Heart right ventricle (tissue), 16 donors: ENCODE data around the gene KIF22. TPM values are rescaled to one million over a fixed set of nuclear protein-coding genes. Genes with fewer than 3 reads are reported as not detected.
"Not testable (repeated sequence)": the region's sequence is repeated elsewhere in the genome, so short reads cannot be mapped to it uniquely, and the experiment has no call there.

Experiments used
- ATAC-seq, 8 donors: fragments of 200-7000 bp; cut with Tn5 transposase; one replicate each; pipeline ENCODE4 v1.9.1; 2020; ENCODE audit warnings: mild to moderate bottlenecking in 8 of 8, moderate library complexity in 8 of 8, moderate number of reproducible peaks in 1 of 8
- DNase-seq, 2 donors: peaks; one replicate each; pipeline ENCODE4 v3.0.0-alpha.2; 2020
- H3K27ac ChIP-seq, 10 donors: fragments of 200-600 bp; sonication (generic) in 2 of 10; one replicate each; pipeline versions ENCODE4 v1.5.0 to v1.8.0; 2020 to 2022; ENCODE audit warnings: mild to moderate bottlenecking in 3 of 10
- H3K27me3 ChIP-seq, 7 donors: fragments of 200-600 bp; one replicate each; pipeline ENCODE4 v1.8.0; 2021 to 2022; ENCODE audit warnings: mild to moderate bottlenecking in 2 of 7
- H3K36me3 ChIP-seq, 9 donors: fragments of 200-600 bp; sonication (generic) in 1 of 9; one replicate each; pipeline versions ENCODE4 v1.5.0 to v1.8.0; 2020 to 2022; ENCODE audit warnings: mild to moderate bottlenecking in 2 of 9
- H3K4me1 ChIP-seq, 9 donors: fragments of 200-600 bp; sonication (generic) in 1 of 9; one replicate each; pipeline versions ENCODE4 v1.5.0 to v1.8.0; 2020 to 2022; ENCODE audit warnings: mild to moderate bottlenecking in 4 of 9
- H3K4me3 ChIP-seq, 10 donors: fragments of 200-600 bp; sonication (generic) in 2 of 10; one replicate each; pipeline versions ENCODE4 v1.5.0 to v1.8.0; 2020 to 2022; ENCODE audit warnings: mild to moderate bottlenecking in 7 of 10, moderate library complexity in 2 of 10
- H3K9me3 ChIP-seq, 11 donors: fragments of 200-600 bp in 10 of 11; sonication (generic) in 2 of 11; one replicate each; pipeline versions ENCODE4 v1.5.0 to v1.8.0; 2013 to 2022; ENCODE audit warnings: mild to moderate bottlenecking in 2 of 11, control low read depth in 1 of 11, moderate library complexity in 1 of 11
- WGBS, 2 donors: extraction: QIAGEN DNeasy Blood & Tissue Kit; methylation state at CpG; one replicate each; pipeline ENCODE4 v1.1.7; 2013; ENCODE audit warnings: inconsistent platforms in 1 of 2; 5-methylcytosine and 5-hydroxymethylcytosine counted together
- intact Hi-C, 10 donors: fragments of 100-400 bp; cut with DNase I; formaldehyde crosslinking; loops; one replicate each; pipeline versions ENCODE4 v1.11.1 to v1.14.2; 2022
- polyA plus RNA-seq, 2 donors: library from polyadenylated mRNA; stranded (reverse); fragments of 200-250 nt; gene quantifications; one replicate each; pipeline ENCODE4 v1.2.3, GENCODE V29; 2013
- total RNA-seq, 10 donors: library from RNA; stranded (reverse); fragmentation: NEBNext Ultra II Directional in 3 of 10; extraction: Animal tissue kit (Norgen Biotek cat#: 25700) in 3 of 10; gene quantifications; one replicate each; pipeline versions ENCODE4 v1.2.1 to v1.2.4, GENCODE V29; 2021 to 2023
- TF ChIP-seq, protein P1 (sequence below), 9 donors: fragments of 200-600 bp; sonication (generic) in 2 of 9; IDR thresholded peaks; one replicate each; pipeline versions ENCODE4 v1.5.0 to v1.8.0; 2021 to 2022; ENCODE audit warnings: antibody characterized with exemption in 9 of 9, mild to moderate bottlenecking in 5 of 9, moderate library complexity in 1 of 9
- donor health status: Arrhythmogenic right ventricular cardiomyopathy.
- donor health status: ischemic (EF 13 %, LVEDD 7.1; RV severe dilation, severe dysfunction).
- donor health status: healthy with polysubstance abuse.
- donor health status: DM: no; HTN: yes; CAD: no.
- donor health status: DM: no; HTN: no; CAD: no.
- donor health status: ischemic (EF 25% LVEDD 6.9; RV normal size, moderate dysfunction).
- donor health status: ischemic (EF 25% LVEDD 5.7; RV mildly dilated, moderate dysfunction).
- donor health status: healthy.
- donor health status: DM: yes; HTN: yes; CAD: no.
- donor health status: Ischemic cardiomyopathy.
- donor health status: ischemic (EF 35%, LVEDD 5.7; RV mildly dilated, moderate dysfunction).
- donor health status: nonischemic (EF 11% LVEDD 7.7; RV severe dilation, severe dysfunction).
- donor health status: DM: yes; HTN: yes; CAD: no.
- donor health status: PGD.
- donor health status: ischemic (EF 29% LVEDD 5.4; RV normal size, mild dysfunction).
- donor health status: nonischemic (EF 23%, LVEDD 6.1; RV moderate dilation, normal function).

KIF22 gene
- total and polyA plus RNA-seq, 12 donors, result 16.3 to 136 (median 38.6) TPM

DNA sequence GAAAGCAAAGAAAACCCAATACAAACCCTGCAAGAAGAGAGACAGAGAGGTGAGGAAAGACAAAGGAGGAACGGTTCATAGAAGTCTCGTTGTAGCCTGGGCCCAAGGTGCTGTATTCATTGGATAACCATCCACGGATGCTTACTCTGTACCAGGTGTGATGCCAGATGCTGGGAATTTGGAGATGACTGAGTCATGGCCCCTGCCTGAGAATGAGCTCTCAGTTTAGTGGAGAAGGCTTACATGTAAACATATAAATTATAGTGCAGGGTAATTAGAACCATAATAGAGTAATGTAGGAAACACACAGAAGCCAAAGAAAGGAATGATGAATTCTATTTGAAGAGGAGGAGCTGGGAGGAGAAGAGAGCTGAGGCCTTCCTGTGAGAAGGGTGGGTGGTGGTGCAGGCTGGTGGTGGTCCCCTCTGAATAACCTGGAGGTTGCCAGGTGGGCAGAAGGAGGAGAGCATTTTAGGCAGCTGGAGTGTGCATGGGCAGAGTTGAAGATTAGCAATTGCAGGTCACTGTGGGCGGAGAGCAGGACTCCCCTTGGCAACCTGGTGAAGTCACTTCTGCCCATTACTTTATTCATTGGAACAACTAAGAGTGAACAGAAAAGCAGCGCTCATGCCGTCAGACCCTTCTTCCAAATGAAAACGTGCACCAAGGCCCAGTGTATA is 20.2 kb upstream of the KIF22 start:
- Histone ChIP-seq H3K4me1 (peaks cover 0 to 3% (median 0%) of the 10 kb centered on the region in 9 donors), H3K27ac (no peak overlapping the region), H3K4me3 (no peak overlapping the region), H3K9me3 (no peaks in the 10 kb centered on the region), H3K36me3 (no peaks in the 10 kb centered on the region), H3K27me3 (no peaks in the 10 kb centered on the region)
- WGBS, 2 donors, result 71 to 78% methylated on average over 7 of the region's 7 CpGs
- no peak for DNase-seq
- intact Hi-C loops, result loop anchor here in 1 of 10 donors (10.0 kb wide), 1 partner anchor 56 kb away; no protein-coding TSS in a partner anchor
- no peak for ATAC-seq
- TF ChIP-seq, protein P1, sequence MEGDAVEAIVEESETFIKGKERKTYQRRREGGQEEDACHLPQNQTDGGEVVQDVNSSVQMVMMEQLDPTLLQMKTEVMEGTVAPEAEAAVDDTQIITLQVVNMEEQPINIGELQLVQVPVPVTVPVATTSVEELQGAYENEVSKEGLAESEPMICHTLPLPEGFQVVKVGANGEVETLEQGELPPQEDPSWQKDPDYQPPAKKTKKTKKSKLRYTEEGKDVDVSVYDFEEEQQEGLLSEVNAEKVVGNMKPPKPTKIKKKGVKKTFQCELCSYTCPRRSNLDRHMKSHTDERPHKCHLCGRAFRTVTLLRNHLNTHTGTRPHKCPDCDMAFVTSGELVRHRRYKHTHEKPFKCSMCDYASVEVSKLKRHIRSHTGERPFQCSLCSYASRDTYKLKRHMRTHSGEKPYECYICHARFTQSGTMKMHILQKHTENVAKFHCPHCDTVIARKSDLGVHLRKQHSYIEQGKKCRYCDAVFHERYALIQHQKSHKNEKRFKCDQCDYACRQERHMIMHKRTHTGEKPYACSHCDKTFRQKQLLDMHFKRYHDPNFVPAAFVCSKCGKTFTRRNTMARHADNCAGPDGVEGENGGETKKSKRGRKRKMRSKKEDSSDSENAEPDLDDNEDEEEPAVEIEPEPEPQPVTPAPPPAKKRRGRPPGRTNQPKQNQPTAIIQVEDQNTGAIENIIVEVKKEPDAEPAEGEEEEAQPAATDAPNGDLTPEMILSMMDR (IDR thresholded peaks at IDR 0.05), result no peak

DNA sequence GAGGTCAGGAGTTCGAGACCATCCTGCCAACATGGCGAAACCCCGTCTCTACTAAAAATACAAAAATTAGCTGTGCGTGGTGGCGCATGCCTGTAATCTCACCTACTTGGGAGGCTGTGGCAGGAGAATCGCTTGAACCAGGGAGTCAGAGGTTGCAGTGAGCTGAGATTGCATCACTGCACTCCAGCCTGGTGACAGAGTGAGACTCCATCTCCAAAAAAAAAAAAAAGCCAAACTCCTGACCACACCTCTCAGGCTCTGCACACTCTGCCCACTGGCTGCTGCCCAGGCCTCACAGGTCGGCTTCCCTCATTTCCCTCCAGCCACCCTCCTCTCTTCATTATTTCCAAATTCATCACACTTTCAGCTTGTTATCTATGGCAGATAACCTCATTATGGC is 18.2 kb upstream of the KIF22 start:
- not testable (repeated sequence) for DNase-seq, H3K4me1 ChIP-seq, H3K27me3 ChIP-seq, H3K27ac ChIP-seq, H3K4me3 ChIP-seq, ATAC-seq, H3K36me3 ChIP-seq, H3K9me3 ChIP-seq
- WGBS, 2 donors, result 84 to 86% methylated on average over 7 of the region's 7 CpGs
- intact Hi-C loops, result loop anchor here in 1 of 10 donors (10.0 kb wide), 1 partner anchor 58 kb away; no protein-coding TSS in a partner anchor

DNA sequence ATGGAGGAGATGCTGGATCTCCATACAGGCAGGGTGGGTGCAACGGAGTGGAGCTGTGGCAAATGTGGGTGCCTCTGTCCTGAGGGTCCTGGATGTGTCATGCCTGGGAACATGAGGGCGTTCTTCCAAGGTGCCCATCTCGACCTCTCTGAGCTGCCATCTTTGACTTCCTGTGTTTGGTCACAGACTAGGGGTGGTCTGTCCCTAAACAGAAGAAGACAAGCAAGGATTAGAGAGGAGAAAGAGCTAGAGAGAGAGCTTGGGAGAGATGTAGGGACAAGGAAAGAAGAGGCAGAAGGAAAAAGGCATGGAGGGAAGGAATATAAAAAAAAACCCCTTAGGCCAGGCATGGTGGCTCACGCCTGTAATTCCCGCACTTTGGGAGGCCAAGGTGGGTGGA is 15.8 kb upstream of the KIF22 start:
- 90 to 94% methylated on average over 5 of the region's 5 CpGs for WGBS, 2 donors
- DNase-seq (no peak), ATAC-seq (no peak)
- intact Hi-C loops, result loop anchor here in 1 of 10 donors (10.0 kb wide), 1 partner anchor 60 kb away; no protein-coding TSS in a partner anchor
- Histone ChIP-seq H3K36me3 (no peaks in the 10 kb centered on the region), H3K4me3 (no peak overlapping the region), H3K27ac (no peak overlapping the region), H3K4me1 (peaks cover 0 to 3% (median 0%) of the 10 kb centered on the region in 9 donors), H3K27me3 (peaks cover 0 to 16% (median 0%) of the 10 kb centered on the region in 7 donors), H3K9me3 (no peaks in the 10 kb centered on the region)
- TF ChIP-seq, protein P1 (IDR thresholded peaks at IDR 0.05), result no peak

DNA sequence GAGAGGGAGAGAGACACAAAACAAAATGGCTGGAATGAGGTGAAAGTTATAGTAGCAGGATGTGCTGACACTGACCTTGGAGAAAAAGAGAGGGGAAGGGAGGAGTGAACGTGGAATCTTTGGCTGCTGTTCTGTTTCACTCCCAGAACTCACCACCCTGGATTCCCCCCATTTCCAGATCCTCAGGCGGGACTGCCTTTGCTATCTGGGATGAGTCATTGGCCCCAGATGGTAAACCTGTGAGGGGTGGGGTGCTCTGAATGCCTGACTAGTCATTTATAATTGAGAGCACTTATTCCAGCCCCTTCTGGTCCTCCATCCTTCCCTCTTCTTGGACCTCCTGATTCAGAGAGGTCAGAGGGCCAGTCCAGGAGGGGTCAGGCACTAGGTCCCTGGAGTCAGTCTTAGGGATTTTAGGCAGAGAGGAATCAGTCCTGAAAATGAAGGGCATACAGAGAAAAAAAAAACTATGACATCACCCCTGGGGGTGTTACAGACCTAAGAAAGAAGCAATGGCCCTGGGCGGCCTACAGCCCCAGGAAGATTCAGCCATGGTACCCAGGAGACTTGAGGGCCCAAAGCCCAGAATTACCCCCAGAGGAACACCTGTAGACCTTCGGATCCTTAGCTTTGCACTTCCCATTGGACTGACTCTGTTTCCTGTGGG is 14.7 kb upstream of the KIF22 start:
- TF ChIP-seq, protein P1 (IDR thresholded peaks at IDR 0.05), result no peak
- WGBS, 2 donors, result 59 to 64% methylated on average over 4 of the region's 4 CpGs
- Histone ChIP-seq H3K9me3 (no peaks in the 10 kb centered on the region), H3K4me3 (no peak overlapping the region), H3K27me3 (peaks cover 0 to 27% (median 4%) of the 10 kb centered on the region in 7 donors), H3K4me1 (peaks cover 0 to 3% (median 0%) of the 10 kb centered on the region in 9 donors), H3K27ac (no peak overlapping the region), H3K36me3 (no peaks in the 10 kb centered on the region)
- intact Hi-C loops, result loop anchor here in 1 of 10 donors (10.0 kb wide), 1 partner anchor 61 kb away; no protein-coding TSS in a partner anchor
- no peak for DNase-seq
- ATAC-seq, result no peak
